GM12878 (cell line): ENCODE results near the gene IRAK3. TPM values are rescaled to one million over a fixed set of nuclear protein-coding genes. Genes with fewer than 3 reads are reported as not detected.

Experiments used
- ATAC-seq: fragments of 200-7000 bp; cut with Tn5 transposase; 3 replicates; pipeline ENCODE4 v1.9.1; 2020; ENCODE audit warnings: mild to moderate bottlenecking, moderate library complexity
- BruUV-seq: library from RNA; stranded (reverse); fragments of 400-500 nt; replicated peaks from 2 replicates; lab custom pipeline; 2021; lab: Mats Ljungman, UMichigan
- CTCF ChIA-PET: fragments of 300-600 bp; sonication (Branson Sonifier 250); formaldehyde crosslinking; extraction: SDS; loops from one replicate; lab custom pipeline; 2021; ENCODE audit warnings: inconsistent platforms; lab: Yijun Ruan, JAX
- POLR2A ChIA-PET: fragments of 350-600 bp; formaldehyde crosslinking; extraction: SDS; loops from one replicate; lab custom pipeline; 2021; ENCODE audit warnings: inconsistent platforms; lab: Charles Lee
- RAD21 ChIA-PET: fragments of 300-600 bp; sonication (Branson Sonifier 250); formaldehyde crosslinking; loops from one replicate; lab custom pipeline; 2023; ENCODE audit warnings: antibody characterized with exemption; ENCODE audit not compliant: unreplicated experiment; lab: Charles Lee
- SMC1A ChIA-PET: fragments of 300-600 bp; sonication (Branson Sonifier 250); formaldehyde crosslinking; loops from one replicate; lab custom pipeline; 2023; ENCODE audit not compliant: unreplicated experiment, uncharacterized antibody; lab: Charles Lee
- DNase-seq: peaks from one replicate; pipeline ENCODE4 v3.0.0-alpha.2; 2011; ENCODE audit warnings: low read depth, low spot score
- FAIRE-seq: peaks from 3 replicates; lab custom pipeline; 2011; peaks lifted over from hg19 to GRCh38; lab: Jason Lieb, UNC
- H2AFZ ChIP-seq: 2 replicates; pipeline ENCODE4 v1.6.0; 2011; ENCODE audit warnings: low read depth, low read length, control low read depth; ENCODE audit not compliant: control insufficient read depth
- H3K27ac ChIP-seq: 2 replicates; pipeline ENCODE4 v1.5.1; 2011; ENCODE audit warnings: control low read depth; ENCODE audit not compliant: control insufficient read depth, insufficient read depth
- H3K27me3 ChIP-seq, 2 experiments: replicated peaks in 1 of 2; 2 replicates each; pipeline versions ENCODE4 v1.6.0 to v1.6.1; 2011; ENCODE audit warnings: low read length in 1 of 2; ENCODE audit not compliant: control insufficient read depth in 2 of 2, insufficient read depth in 2 of 2
- H3K36me3 ChIP-seq, 2 experiments: 2 replicates each; pipeline ENCODE4 v1.5.1; 2011; ENCODE audit warnings: low read length in 1 of 2; ENCODE audit not compliant: control insufficient read depth in 2 of 2, insufficient read depth in 2 of 2
- H3K4me1 ChIP-seq: 2 replicates; pipeline ENCODE4 v1.6.1; 2011; ENCODE audit warnings: mild to moderate bottlenecking, low read length, moderate library complexity, mixed read lengths; ENCODE audit not compliant: control insufficient read depth, insufficient read depth
- H3K4me2 ChIP-seq: 2 replicates; pipeline ENCODE4 v1.6.0; 2011; ENCODE audit warnings: control low read depth; ENCODE audit not compliant: control insufficient read depth, insufficient read depth
- H3K4me3 ChIP-seq: fragments of 200-600 bp; sonication (generic); 2 replicates; pipeline ENCODE4 v1.5.1; 2016
- H3K79me2 ChIP-seq: 2 replicates; pipeline ENCODE4 v1.6.0; 2011; ENCODE audit warnings: low read length; ENCODE audit not compliant: control insufficient read depth, insufficient read depth
- H3K9ac ChIP-seq: 2 replicates; pipeline ENCODE4 v1.8.0; 2011; ENCODE audit warnings: low read length, control low read depth, mixed read lengths; ENCODE audit not compliant: control insufficient read depth, insufficient read depth
- H3K9me3 ChIP-seq: replicated peaks from 3 replicates; pipeline ENCODE4 v1.5.1; 2011; ENCODE audit warnings: mild to moderate bottlenecking, low read length; ENCODE audit not compliant: control insufficient read depth, insufficient read depth
- H4K20me1 ChIP-seq: 2 replicates; pipeline ENCODE4 v1.6.0; 2011; ENCODE audit not compliant: control insufficient read depth, insufficient read depth
- BCL11A ChIP-seq: IDR thresholded peaks from 2 replicates; pipeline ENCODE4 v1.6.1; 2011; ENCODE audit warnings: low read depth, low read length
- BHLHE40 ChIP-seq, 2 experiments: fragments of 450-650 bp in 1 of 2; IDR thresholded peaks; 2 replicates each; pipeline ENCODE4 v1.6.1; 2011 to 2017; ENCODE audit warnings: low read depth in 2 of 2, borderline replicate concordance in 1 of 2, improper control_type of control experiment in 1 of 2, low read length in 1 of 2, mild to moderate bottlenecking in 1 of 2
- CBFB ChIP-seq: IDR thresholded peaks from 2 replicates; pipeline ENCODE4 v1.6.1; 2016; ENCODE audit warnings: antibody characterized with exemption, low read depth
- CBX5 ChIP-seq: sonication (generic); IDR thresholded peaks from 2 replicates; pipeline ENCODE4 v1.6.1; 2016; ENCODE audit warnings: low read depth, moderate library complexity, mild to moderate bottlenecking, inconsistent platforms
- CHD4 ChIP-seq: fragments of 200-600 bp; sonication (generic); IDR thresholded peaks from 2 replicates; pipeline ENCODE4 v1.6.1; 2016; ENCODE audit warnings: mild to moderate bottlenecking
- ESRRA ChIP-seq: IDR thresholded peaks from 2 replicates; pipeline ENCODE4 v1.6.1; 2012; ENCODE audit warnings: mild to moderate bottlenecking, low read length, improper control_type of control experiment
- HDAC2 ChIP-seq: fragments of 200-600 bp; sonication (generic); IDR thresholded peaks from 2 replicates; pipeline ENCODE4 v1.6.1; 2017
- RAD21 ChIP-seq: IDR thresholded peaks from 2 replicates; pipeline ENCODE4 v1.6.1; 2011; ENCODE audit warnings: mild to moderate bottlenecking, low read depth, low read length, moderate library complexity; ENCODE audit not compliant: insufficient read depth
- SMAD1 ChIP-seq: fragments of 450-650 bp; IDR thresholded peaks from 2 replicates; pipeline ENCODE4 v1.6.1; 2018; ENCODE audit warnings: mild to moderate bottlenecking, low read depth; ENCODE audit not compliant: partially characterized antibody
- SMC3 ChIP-seq: IDR thresholded peaks from 2 replicates; pipeline ENCODE4 v1.6.1; 2011; ENCODE audit warnings: low read length, improper control_type of control experiment, borderline replicate concordance
- STAT1 ChIP-seq: fragments of 450-650 bp; conservative IDR thresholded peaks from 2 replicates; pipeline ENCODE4 v1.6.1; 2014; ENCODE audit warnings: antibody characterized with exemption, mild to moderate bottlenecking
- STAT3 ChIP-seq: IDR thresholded peaks from 2 replicates; pipeline ENCODE4 v1.6.1; 2011; ENCODE audit warnings: low read depth, low read length, improper control_type of control experiment
- YBX1 ChIP-seq: fragments of 450-650 bp; IDR thresholded peaks from 2 replicates; pipeline ENCODE4 v1.6.1; 2016; ENCODE audit warnings: antibody characterized with exemption
- ZNF217 ChIP-seq: fragments of 450-650 bp; IDR thresholded peaks from 2 replicates; pipeline ENCODE4 v1.6.1; 2017; ENCODE audit warnings: antibody characterized with exemption, mild to moderate bottlenecking
- WGBS: methylation state at CpG from one replicate; pipeline ENCODE4 v1.1.6; 2016; ENCODE audit warnings: low lambda C conversion rate; ENCODE audit not compliant: insufficient replicate concordance, insufficient coverage; ENCODE audit errors: missing lambda C conversion rate; 5-methylcytosine and 5-hydroxymethylcytosine counted together
- in situ Hi-C: fragments of 300-500 bp; cut with MboI; formaldehyde crosslinking; loops from 9 replicates; pipeline ENCODE4 v1.14.3; 2018; ENCODE audit warnings: mixed read lengths
- intact Hi-C: fragments of 100-400 bp; cut with micrococcal nuclease; formaldehyde crosslinking; loops from one replicate; pipeline ENCODE4 v1.14.2; 2022; ENCODE audit not compliant: unreplicated experiment
- polyA plus RNA-seq, 11 experiments: library from polyadenylated mRNA; depleted of rRNA in 4 of 11; unstranded in 6 of 11; stranded (reverse) in 5 of 11; fragments of >200 nt; fragmentation: Nextera tagmentation in 4 of 11; fragmentation: Illumina TruSeq in 1 of 11; extraction: Ambion mirVana in 4 of 11; extraction: Trizol in 1 of 11; gene quantifications; 1 replicate in 1 of 11; 2 replicates in 10 of 11; pipeline versions ENCODE4 v1.2.1 to v1.2.3, GENCODE V29; 2011 to 2016; ENCODE audit warnings: inconsistent platforms in 2 of 11, missing spikeins in 2 of 11, low read depth in 1 of 11
- total RNA-seq, 4 experiments: library from RNA; depleted of rRNA in 3 of 4; stranded (reverse); fragments of >200 nt in 3 of 4; fragmentation: Illumina TruSeq in 1 of 4; extraction: Trizol in 1 of 4; gene quantifications; 2 replicates each; pipeline versions ENCODE4 v1.2.1 to v1.2.3, GENCODE V29; 2013 to 2021
- TF ChIP-seq, protein P1 (sequence below): IDR thresholded peaks from 2 replicates; pipeline ENCODE4 v1.6.1; 2011; ENCODE audit warnings: mild to moderate bottlenecking, low read depth, low read length, moderate library complexity; ENCODE audit not compliant: insufficient replicate concordance
- TF ChIP-seq, protein P2 (sequence below): fragments of 450-650 bp; formaldehyde crosslinking; IDR thresholded peaks from 2 replicates; pipeline ENCODE4 v1.5.0; 2022; ENCODE audit warnings: mild to moderate bottlenecking, missing genetic modification characterization

The IRAK3 gene
- total and polyA plus RNA-seq, 10 of the 15 experiments (the other 5 are each of a cell fraction or from before 2014, with no cell fraction given) = 1.4 to 14.1 (median 5.4) TPM

DNA sequence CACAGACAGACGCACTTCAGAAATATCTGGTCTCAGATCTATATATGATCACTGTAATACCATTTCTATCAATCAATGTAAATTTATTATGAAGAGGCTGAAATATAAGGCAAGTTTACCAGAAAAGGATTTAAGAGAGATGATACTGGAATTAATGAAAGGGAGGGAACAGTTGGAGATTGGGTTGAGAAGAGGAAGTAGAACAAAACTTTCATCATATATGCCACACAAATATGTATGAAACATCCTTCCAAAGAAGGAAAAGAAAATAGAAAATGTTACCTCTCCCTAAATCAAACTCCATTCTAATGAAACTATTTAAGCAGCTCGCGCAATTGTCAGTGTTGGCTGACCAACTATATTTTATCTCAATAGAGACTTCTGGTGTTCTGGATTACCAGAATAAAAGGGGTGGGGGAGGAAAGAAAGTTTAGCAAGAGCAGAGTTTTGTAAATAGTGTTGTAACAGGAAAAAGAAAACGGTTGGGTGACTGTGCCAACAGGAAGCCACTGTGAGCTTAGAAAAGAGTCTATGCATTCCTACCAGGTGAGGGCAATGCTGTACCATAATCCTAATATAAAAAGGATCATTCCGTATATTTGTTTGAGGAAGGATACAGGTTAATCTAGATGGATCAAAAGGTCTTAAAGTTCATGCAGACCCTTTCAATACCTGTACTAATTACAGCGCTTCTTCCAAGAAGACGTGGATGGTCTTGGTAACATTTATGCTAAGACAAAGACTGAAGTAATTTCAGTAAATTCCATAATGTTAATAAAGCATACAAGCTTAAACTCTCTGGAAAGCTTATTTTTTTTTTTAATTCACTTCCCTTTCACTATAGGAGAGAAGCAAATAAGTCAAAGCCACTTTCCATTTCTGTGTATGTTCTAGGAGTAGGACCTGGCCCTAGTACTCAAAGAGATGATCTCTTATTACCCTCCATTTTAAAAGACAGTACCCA, 43.9 kb upstream of the IRAK3 start:
- DNase-seq (no peak), ATAC-seq (peak; percentile 64), FAIRE-seq (no peak)
- ChIA-PET CTCF (interaction anchor here (0.6 to 2.7 kb wide), 15 partner anchors 13 to 548 kb away, joined by 3 to 15 read pairs (median 4); partner anchors contain the start of gene LLPH), RAD21 (interaction anchor here (0.9 to 1.9 kb wide), 7 partner anchors 14 to 263 kb away, joined by 3 to 9 read pairs (median 6); partner anchors contain the start of gene LLPH), POLR2A (interaction anchor here (0.6 kb wide), 1 partner anchor 28 kb away, joined by 3 read pairs; no protein-coding TSS in a partner anchor), SMC1A (interaction anchor here (0.6 to 2.3 kb wide), 9 partner anchors 46 to 549 kb away, joined by 3 to 9 read pairs (median 4); no protein-coding TSS in a partner anchor)
- H3K27me3 ChIP-seq = no peaks in the 10 kb centered on the region
- H3K36me3 ChIP-seq = peaks cover 0 to 24% of the 10 kb centered on the region in 2 experiments; a peak in 2 of 4 replicates
- no peaks in the 10 kb centered on the region for H3K79me2 ChIP-seq
- BruUV-seq = no TSS peak
- H3K9me3 ChIP-seq = peaks cover 17% of the 10 kb centered on the region
- H4K20me1 ChIP-seq = no peaks in the 10 kb centered on the region
- WGBS = 85% methylated on average over 7 of the region's 7 CpGs
- no peak overlapping the region for H3K27ac ChIP-seq
- intact Hi-C loops = loop anchor here (1.0 to 5.0 kb wide), 3 partner anchors 87 to 549 kb away; no protein-coding TSS in a partner anchor
- in situ Hi-C loops = no loop called here
- H3K4me1 ChIP-seq = no peaks in the 10 kb centered on the region
- no peak overlapping the region for H3K4me3 ChIP-seq
- H2AFZ ChIP-seq = no peak overlapping the region
- no peak overlapping the region for H3K9ac ChIP-seq
- H3K4me2 ChIP-seq = no peak overlapping the region
- no peak for TF ChIP-seq CBFB
- no peak for TF ChIP-seq BHLHE40 (IDR thresholded peaks at IDR 0.05; ENCODE audit: borderline replicate concordance in 1 of 2, low read depth in 2 of 2, low read length in 1 of 2)
- TF ChIP-seq ESRRA = no peak
- TF ChIP-seq, protein P1, sequence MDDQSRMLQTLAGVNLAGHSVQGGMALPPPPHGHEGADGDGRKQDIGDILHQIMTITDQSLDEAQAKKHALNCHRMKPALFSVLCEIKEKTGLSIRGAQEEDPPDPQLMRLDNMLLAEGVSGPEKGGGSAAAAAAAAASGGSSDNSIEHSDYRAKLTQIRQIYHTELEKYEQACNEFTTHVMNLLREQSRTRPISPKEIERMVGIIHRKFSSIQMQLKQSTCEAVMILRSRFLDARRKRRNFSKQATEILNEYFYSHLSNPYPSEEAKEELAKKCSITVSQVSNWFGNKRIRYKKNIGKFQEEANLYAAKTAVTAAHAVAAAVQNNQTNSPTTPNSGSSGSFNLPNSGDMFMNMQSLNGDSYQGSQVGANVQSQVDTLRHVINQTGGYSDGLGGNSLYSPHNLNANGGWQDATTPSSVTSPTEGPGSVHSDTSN = no peak
- TF ChIP-seq RAD21 = 0 out of 2 replicates have a peak, but pooled peaks have one; percentile 30
- TF ChIP-seq CBX5 = no peak
- TF ChIP-seq CHD4 = no peak
- no peak for TF ChIP-seq STAT3
- TF ChIP-seq HDAC2 = no peak
- no peak for TF ChIP-seq BCL11A
- TF ChIP-seq SMC3 = peak; percentile 38; the same call in 1 of the 2 replicates
- TF ChIP-seq STAT1 = no peak
- no peak for TF ChIP-seq YBX1
- TF ChIP-seq, protein P2, sequence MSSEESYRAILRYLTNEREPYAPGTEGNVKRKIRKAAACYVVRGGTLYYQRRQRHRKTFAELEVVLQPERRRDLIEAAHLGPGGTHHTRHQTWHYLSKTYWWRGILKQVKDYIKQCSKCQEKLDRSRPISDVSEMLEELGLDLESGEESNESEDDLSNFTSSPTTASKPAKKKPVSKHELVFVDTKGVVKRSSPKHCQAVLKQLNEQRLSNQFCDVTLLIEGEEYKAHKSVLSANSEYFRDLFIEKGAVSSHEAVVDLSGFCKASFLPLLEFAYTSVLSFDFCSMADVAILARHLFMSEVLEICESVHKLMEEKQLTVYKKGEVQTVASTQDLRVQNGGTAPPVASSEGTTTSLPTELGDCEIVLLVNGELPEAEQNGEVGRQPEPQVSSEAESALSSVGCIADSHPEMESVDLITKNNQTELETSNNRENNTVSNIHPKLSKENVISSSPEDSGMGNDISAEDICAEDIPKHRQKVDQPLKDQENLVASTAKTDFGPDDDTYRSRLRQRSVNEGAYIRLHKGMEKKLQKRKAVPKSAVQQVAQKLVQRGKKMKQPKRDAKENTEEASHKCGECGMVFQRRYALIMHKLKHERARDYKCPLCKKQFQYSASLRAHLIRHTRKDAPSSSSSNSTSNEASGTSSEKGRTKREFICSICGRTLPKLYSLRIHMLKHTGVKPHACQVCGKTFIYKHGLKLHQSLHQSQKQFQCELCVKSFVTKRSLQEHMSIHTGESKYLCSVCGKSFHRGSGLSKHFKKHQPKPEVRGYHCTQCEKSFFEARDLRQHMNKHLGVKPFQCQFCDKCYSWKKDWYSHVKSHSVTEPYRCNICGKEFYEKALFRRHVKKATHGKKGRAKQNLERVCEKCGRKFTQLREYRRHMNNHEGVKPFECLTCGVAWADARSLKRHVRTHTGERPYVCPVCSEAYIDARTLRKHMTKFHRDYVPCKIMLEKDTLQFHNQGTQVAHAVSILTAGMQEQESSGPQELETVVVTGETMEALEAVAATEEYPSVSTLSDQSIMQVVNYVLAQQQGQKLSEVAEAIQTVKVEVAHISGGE = no peak
- no peak for TF ChIP-seq SMAD1
- no peak for TF ChIP-seq ZNF217
